Mucosa of rectum (tissue), 2 donors: Measurements from ENCODE around the gene XDH.

ENCODE experiments used
- H3K27ac ChIP-seq, 2 donors: one replicate each; pipeline ENCODE4 v1.7.0; 2013; ENCODE audit warnings: inconsistent platforms in 2 of 2, low read depth in 2 of 2, low read length in 2 of 2
- H3K27me3 ChIP-seq, 2 donors: one replicate each; pipeline ENCODE4 v1.7.0; 2013; ENCODE audit warnings: low read length in 2 of 2; ENCODE audit not compliant: control insufficient read depth in 2 of 2, insufficient read depth in 2 of 2
- H3K36me3 ChIP-seq, 2 donors: one replicate each; pipeline ENCODE4 v1.7.0; 2013; ENCODE audit warnings: low read length in 2 of 2; ENCODE audit not compliant: control insufficient read depth in 2 of 2, insufficient read depth in 2 of 2
- H3K4me1 ChIP-seq, 2 donors: one replicate each; pipeline ENCODE4 v1.7.0; 2013; ENCODE audit warnings: low read length in 2 of 2, mild to moderate bottlenecking in 1 of 2; ENCODE audit not compliant: control insufficient read depth in 2 of 2, insufficient read depth in 2 of 2
- H3K4me3 ChIP-seq, 2 donors: one replicate each; pipeline ENCODE4 v1.7.0; 2013; ENCODE audit warnings: low read length in 2 of 2
- H3K9ac ChIP-seq, 2 donors: one replicate each; pipeline ENCODE4 v1.7.0; 2013; ENCODE audit warnings: low read length in 2 of 2, low read depth in 1 of 2, mild to moderate bottlenecking in 1 of 2
- H3K9me3 ChIP-seq, 2 donors: one replicate each; pipeline ENCODE4 v1.7.0; 2013; ENCODE audit warnings: low read length in 2 of 2; ENCODE audit not compliant: control insufficient read depth in 2 of 2
- donor health status: healthy.
- donor health status: Normal muscosa, but diverticular disease.

The XDH gene

GRCh38 chr2:31335921-31336585 lies 78.5 kb downstream of the XDH start:
- no peak overlapping the region for H3K27ac ChIP-seq
- peaks cover 0 to 2% of the 10 kb centered on the region in 2 donors for H3K27me3 ChIP-seq
- no peak overlapping the region for H3K4me3 ChIP-seq
- no peaks in the 10 kb centered on the region for H3K4me1 ChIP-seq
- H3K9ac ChIP-seq, result no peak overlapping the region
- H3K9me3 ChIP-seq, result no peaks in the 10 kb centered on the region
- peaks cover 0 to 2% of the 10 kb centered on the region in 2 donors for H3K36me3 ChIP-seq

- H3K27me3 ChIP-seq, result no peaks in the 10 kb centered on the region
- H3K4me1 ChIP-seq, result no peaks in the 10 kb centered on the region
- H3K9ac ChIP-seq, result no peak overlapping the region
- peaks cover 0 to 2% of the 10 kb centered on the region in 2 donors for H3K36me3 ChIP-seq
- no peak overlapping the region for H3K27ac ChIP-seq
- no peaks in the 10 kb centered on the region for H3K9me3 ChIP-seq
- H3K4me3 ChIP-seq, result no peak overlapping the region
Measured at GRCh38 chr2:31334311-31335026, 80.1 kb downstream of the XDH start.

- Histone ChIP-seq H3K4me1 (no peaks in the 10 kb centered on the region), H3K4me3 (no peak overlapping the region), H3K27me3 (no peaks in the 10 kb centered on the region), H3K9me3 (no peaks in the 10 kb centered on the region), H3K36me3 (peaks cover 0 to 2% of the 10 kb centered on the region in 2 donors), H3K27ac (no peak overlapping the region), H3K9ac (no peak overlapping the region)
Measured at GRCh38 chr2:31333527-31334183, 80.9 kb downstream of the XDH start.

- H3K4me1 ChIP-seq, result no peaks in the 10 kb centered on the region
Measured at GRCh38 chr2:31333046-31333445, 81.5 kb downstream of the XDH start.

GRCh38 chr2:31332521-31332920 lies 82.0 kb downstream of the XDH start:
- Histone ChIP-seq H3K36me3 (peaks cover 0 to 2% of the 10 kb centered on the region in 2 donors), H3K4me3 (no peak overlapping the region), H3K27me3 (no peaks in the 10 kb centered on the region), H3K9me3 (no peaks in the 10 kb centered on the region), H3K4me1 (no peaks in the 10 kb centered on the region), H3K27ac (no peak overlapping the region), H3K9ac (no peak overlapping the region)

More at GRCh38 chr2:31333046-31333445, 81.5 kb downstream of the XDH start:
- no peak overlapping the region for H3K4me3 ChIP-seq
- no peak overlapping the region for H3K9ac ChIP-seq
- H3K9me3 ChIP-seq, result no peaks in the 10 kb centered on the region
- H3K27me3 ChIP-seq, result no peaks in the 10 kb centered on the region
- no peak overlapping the region for H3K27ac ChIP-seq
- peaks cover 0 to 2% of the 10 kb centered on the region in 2 donors for H3K36me3 ChIP-seq

GRCh38 chr2:31331156-31331555 lies 83.4 kb downstream of the XDH start:
- no peak overlapping the region for H3K4me3 ChIP-seq
- no peaks in the 10 kb centered on the region for H3K4me1 ChIP-seq
- no peaks in the 10 kb centered on the region for H3K36me3 ChIP-seq
- no peak overlapping the region for H3K9ac ChIP-seq
- H3K27ac ChIP-seq, result no peak overlapping the region
- no peaks in the 10 kb centered on the region for H3K9me3 ChIP-seq
- no peaks in the 10 kb centered on the region for H3K27me3 ChIP-seq

GRCh38 chr2:31329081-31329625 lies 85.4 kb downstream of the XDH start:
- Histone ChIP-seq H3K9me3 (no peaks in the 10 kb centered on the region), H3K4me1 (no peaks in the 10 kb centered on the region), H3K27ac (no peak overlapping the region), H3K9ac (no peak overlapping the region), H3K4me3 (no peak overlapping the region), H3K27me3 (no peaks in the 10 kb centered on the region), H3K36me3 (no peaks in the 10 kb centered on the region)

- no peaks in the 10 kb centered on the region for H3K9me3 ChIP-seq
- no peak overlapping the region for H3K9ac ChIP-seq
- no peaks in the 10 kb centered on the region for H3K4me1 ChIP-seq
- H3K36me3 ChIP-seq, result no peaks in the 10 kb centered on the region
- H3K27ac ChIP-seq, result no peak overlapping the region
- no peaks in the 10 kb centered on the region for H3K27me3 ChIP-seq
- H3K4me3 ChIP-seq, result no peak overlapping the region
Measured at GRCh38 chr2:31328026-31328425, 86.5 kb downstream of the XDH start.

- H3K9me3 ChIP-seq, result no peaks in the 10 kb centered on the region
- no peaks in the 10 kb centered on the region for H3K4me1 ChIP-seq
- H3K27ac ChIP-seq, result no peak overlapping the region
- H3K9ac ChIP-seq, result no peak overlapping the region
- no peaks in the 10 kb centered on the region for H3K27me3 ChIP-seq
- H3K4me3 ChIP-seq, result no peak overlapping the region
- H3K36me3 ChIP-seq, result no peaks in the 10 kb centered on the region
Measured at GRCh38 chr2:31327505-31327904, 87.0 kb downstream of the XDH start.
